Loucy (cell line): Measurements from ENCODE around the gene CACNB2.

Experiments used
- CTCF ChIP-seq: fragments of 200-600 bp; sonication (generic); conservative IDR thresholded peaks from 2 replicates; pipeline ENCODE4 v1.5.1; 2014; ENCODE audit warnings: mild to moderate bottlenecking, antibody characterized with exemption, low read length
- EZH2phosphoT487 ChIP-seq: fragments of 200-600 bp; IDR thresholded peaks from 2 replicates; pipeline ENCODE4 v1.6.1; 2018; ENCODE audit warnings: antibody characterized with exemption, mild to moderate bottlenecking, moderate library complexity, borderline replicate concordance

- TF ChIP-seq CTCF (no peak), EZH2phosphoT487 (no peak)
These were observed 5.7 kb upstream of the CACNB2 start for GRCh38 chr10:18134509-18134908.
